ENCODE results near the gene OR10AD1. TPM values are rescaled to one million over a fixed set of nuclear protein-coding genes. Genes with fewer than 3 reads are reported as not detected.

Gene OR10AD1
- total and polyA plus RNA-seq, 9 of the 15 experiments (the other 6 are each of a cell fraction or from before 2014, with no cell fraction given) = not detected

DNA sequence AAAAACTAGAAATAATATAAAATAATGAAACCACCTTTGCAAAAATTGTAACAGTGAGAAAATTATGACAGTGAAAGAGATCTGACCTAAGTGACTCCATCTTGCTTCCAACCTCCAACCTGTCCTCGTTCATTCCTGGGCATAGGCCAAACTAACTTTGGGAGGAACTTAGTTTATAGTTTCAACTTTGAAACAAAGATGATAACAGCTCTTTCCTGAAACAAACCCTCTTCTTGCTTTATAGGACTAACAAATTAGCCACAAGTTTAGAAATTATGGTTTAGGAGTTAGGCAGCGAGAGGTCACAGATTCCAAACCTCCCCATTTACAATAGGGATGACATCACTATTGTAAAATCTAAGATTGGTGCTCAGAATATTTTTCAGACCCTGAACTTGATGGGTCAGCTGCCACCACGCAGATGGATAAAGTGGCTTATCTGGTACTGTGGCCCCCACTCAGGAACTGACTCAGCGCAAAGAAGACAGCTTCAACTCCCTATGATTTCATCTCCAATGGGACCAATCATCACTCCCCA is 32.8 kb upstream of the OR10AD1 start (continued):
- no peak for TF ChIP-seq CBX2 (IDR thresholded peaks at IDR 0.05; ENCODE audit: insufficient read depth, low read length, poor library complexity, severe bottlenecking)
- no peak for TF ChIP-seq NR2C1 (IDR thresholded peaks at IDR 0.05)
- peak; percentile 93 for TF ChIP-seq NR2C1 (tag; IDR thresholded peaks at IDR 0.05)
- TF ChIP-seq, protein P1, sequence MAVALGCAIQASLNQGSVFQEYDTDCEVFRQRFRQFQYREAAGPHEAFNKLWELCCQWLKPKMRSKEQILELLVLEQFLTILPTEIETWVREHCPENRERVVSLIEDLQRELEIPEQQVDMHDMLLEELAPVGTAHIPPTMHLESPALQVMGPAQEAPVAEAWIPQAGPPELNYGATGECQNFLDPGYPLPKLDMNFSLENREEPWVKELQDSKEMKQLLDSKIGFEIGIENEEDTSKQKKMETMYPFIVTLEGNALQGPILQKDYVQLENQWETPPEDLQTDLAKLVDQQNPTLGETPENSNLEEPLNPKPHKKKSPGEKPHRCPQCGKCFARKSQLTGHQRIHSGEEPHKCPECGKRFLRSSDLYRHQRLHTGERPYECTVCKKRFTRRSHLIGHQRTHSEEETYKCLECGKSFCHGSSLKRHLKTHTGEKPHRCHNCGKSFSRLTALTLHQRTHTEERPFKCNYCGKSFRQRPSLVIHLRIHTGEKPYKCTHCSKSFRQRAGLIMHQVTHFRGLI (CRISPR knock-in tag; IDR thresholded peaks at IDR 0.05) = no peak
- TF ChIP-seq SNRNP70 (optimal IDR thresholded peaks at IDR 0.05; ENCODE audit: low read depth, low read length) = no peak
- no peak for TF ChIP-seq SRSF1 (IDR thresholded peaks at IDR 0.05; ENCODE audit: low read depth, low read length)
- no peak for TF ChIP-seq ZNF445 (CRISPR knock-in tag; IDR thresholded peaks at IDR 0.05; ENCODE audit: low read depth)
- no peak for TF ChIP-seq MCM3 (IDR thresholded peaks at IDR 0.05)
- TF ChIP-seq NR2C2 (CRISPR knock-in tag; IDR thresholded peaks at IDR 0.05) = no peak
- TF ChIP-seq NR2C2 (tag; IDR thresholded peaks at IDR 0.05) = peak; percentile 61
- TF ChIP-seq, protein P2, sequence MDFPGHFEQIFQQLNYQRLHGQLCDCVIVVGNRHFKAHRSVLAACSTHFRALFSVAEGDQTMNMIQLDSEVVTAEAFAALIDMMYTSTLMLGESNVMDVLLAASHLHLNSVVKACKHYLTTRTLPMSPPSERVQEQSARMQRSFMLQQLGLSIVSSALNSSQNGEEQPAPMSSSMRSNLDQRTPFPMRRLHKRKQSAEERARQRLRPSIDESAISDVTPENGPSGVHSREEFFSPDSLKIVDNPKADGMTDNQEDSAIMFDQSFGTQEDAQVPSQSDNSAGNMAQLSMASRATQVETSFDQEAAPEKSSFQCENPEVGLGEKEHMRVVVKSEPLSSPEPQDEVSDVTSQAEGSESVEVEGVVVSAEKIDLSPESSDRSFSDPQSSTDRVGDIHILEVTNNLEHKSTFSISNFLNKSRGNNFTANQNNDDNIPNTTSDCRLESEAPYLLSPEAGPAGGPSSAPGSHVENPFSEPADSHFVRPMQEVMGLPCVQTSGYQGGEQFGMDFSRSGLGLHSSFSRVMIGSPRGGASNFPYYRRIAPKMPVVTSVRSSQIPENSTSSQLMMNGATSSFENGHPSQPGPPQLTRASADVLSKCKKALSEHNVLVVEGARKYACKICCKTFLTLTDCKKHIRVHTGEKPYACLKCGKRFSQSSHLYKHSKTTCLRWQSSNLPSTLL (IDR thresholded peaks at IDR 0.05) = no peak
- TF ChIP-seq, protein P3, sequence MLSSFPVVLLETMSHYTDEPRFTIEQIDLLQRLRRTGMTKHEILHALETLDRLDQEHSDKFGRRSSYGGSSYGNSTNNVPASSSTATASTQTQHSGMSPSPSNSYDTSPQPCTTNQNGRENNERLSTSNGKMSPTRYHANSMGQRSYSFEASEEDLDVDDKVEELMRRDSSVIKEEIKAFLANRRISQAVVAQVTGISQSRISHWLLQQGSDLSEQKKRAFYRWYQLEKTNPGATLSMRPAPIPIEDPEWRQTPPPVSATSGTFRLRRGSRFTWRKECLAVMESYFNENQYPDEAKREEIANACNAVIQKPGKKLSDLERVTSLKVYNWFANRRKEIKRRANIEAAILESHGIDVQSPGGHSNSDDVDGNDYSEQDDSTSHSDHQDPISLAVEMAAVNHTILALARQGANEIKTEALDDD (IDR thresholded peaks at IDR 0.05) = no peak
- peak; percentile 56 for TF ChIP-seq MEIS2 (IDR thresholded peaks at IDR 0.05; ENCODE audit: partially characterized antibody)
- no peak for TF ChIP-seq ATF1 (CRISPR knock-in tag; IDR thresholded peaks at IDR 0.05)
- peak; percentile 54; the same call in 1 of the 2 replicates for TF ChIP-seq ATF1 (tag; IDR thresholded peaks at IDR 0.05)
- TF ChIP-seq, protein P4, sequence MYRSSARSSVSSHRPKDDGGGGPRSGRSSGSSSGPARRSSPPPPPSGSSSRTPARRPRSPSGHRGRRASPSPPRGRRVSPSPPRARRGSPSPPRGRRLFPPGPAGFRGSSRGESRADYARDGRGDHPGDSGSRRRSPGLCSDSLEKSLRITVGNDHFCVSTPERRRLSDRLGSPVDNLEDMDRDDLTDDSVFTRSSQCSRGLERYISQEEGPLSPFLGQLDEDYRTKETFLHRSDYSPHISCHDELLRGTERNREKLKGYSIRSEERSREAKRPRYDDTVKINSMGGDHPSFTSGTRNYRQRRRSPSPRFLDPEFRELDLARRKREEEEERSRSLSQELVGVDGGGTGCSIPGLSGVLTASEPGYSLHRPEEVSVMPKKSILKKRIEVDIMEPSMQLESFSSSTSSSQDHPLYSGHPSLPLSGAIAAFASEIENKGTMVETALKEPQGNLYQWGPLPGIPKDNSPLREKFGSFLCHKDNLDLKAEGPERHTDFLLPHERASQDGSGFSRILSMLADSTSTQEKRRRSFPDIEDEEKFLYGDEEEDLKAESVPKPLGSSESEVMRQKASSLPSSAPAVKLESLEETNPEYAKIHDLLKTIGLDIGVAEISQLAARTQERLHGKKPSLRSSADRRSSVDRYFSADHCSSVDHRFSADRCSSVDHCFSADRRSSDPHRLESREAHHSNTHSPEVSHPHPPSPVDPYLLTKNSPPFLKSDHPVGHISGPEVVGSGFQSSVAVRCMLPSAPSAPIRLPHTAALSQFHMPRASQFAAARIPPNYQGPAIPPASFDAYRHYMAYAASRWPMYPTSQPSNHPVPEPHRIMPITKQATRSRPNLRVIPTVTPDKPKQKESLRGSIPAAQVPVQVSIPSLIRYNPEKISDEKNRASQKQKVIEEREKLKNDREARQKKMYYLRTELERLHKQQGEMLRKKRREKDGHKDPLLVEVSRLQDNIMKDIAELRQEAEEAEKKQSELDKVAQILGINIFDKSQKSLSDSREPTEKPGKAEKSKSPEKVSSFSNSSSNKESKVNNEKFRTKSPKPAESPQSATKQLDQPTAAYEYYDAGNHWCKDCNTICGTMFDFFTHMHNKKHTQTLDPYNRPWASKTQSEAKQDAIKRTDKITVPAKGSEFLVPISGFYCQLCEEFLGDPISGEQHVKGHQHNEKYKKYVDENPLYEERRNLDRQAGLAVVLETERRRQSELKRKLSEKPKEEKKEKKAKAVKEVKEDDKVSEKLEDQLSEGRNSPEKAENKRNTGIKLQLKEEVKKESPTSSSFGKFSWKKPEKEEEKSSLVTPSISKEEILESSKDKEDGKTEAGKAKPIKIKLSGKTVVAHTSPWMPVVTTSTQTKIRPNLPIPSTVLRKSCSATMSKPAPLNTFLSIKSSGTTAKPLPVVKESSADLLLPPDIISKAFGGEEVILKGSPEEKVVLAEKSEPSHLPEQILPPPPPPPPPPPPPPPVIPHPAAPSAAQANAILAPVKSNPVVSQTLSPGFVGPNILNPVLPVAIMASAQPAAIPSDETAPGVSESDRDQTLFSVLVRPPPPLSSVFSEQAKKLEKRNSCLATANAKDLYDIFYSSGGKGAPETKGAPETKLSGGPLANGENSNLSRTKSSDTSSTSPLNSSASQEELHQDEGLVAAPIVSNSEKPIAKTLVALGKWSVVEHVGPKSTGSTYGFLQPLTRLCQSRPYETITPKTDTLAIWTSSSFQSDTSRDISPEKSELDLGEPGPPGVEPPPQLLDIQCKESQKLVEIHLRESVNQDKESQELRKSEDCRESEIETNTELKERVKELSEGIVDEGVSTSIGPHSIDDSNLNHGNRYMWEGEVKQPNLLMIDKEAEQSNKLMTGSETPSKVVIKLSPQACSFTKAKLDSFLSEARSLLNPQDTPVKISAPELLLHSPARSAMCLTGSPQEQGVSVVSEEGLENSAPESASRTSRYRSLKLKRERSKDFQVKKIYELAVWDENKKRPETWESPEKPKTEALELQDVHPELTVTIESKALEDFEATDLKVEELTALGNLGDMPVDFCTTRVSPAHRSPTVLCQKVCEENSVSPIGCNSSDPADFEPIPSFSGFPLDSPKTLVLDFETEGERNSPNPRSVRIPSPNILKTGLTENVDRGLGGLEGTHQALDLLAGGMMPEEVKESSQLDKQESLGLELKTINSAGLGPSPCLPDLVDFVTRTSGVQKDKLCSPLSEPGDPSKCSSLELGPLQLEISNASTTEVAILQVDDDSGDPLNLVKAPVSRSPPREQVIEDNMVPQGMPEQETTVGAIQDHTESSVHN (IDR thresholded peaks at IDR 0.05; ENCODE audit: borderline replicate concordance in 1 of 2, low read depth in 1 of 2) = no peak
- peak; percentile 58; the same call in 1 of the 2 replicates for TF ChIP-seq SMARCA4 (IDR thresholded peaks at IDR 0.05)

All from K562 (cell line).